ENCODE measurements around the gene WDR64.

Gene WDR64

GRCh38 chr1:241837901-241838300, 185.8 kb downstream of the WDR64 start:
- Histone ChIP-seq H3K36me3 (ENCODE audit: insufficient read depth, low read length) (no peaks in the 10 kb centered on the region), H2AFZ (ENCODE audit: low read depth, low read length) (no peak overlapping the region), H3K4me3 (ENCODE audit: low read length) (no peak overlapping the region), H3K27me3 (ENCODE audit: insufficient read depth, low read length) (peaks cover 4% of the 10 kb centered on the region), H3K4me1 (ENCODE audit: insufficient read depth, low read length) (peaks cover 7% of the 10 kb centered on the region), H3K9me3 (ENCODE audit: low read length) (no peaks in the 10 kb centered on the region)

- Histone ChIP-seq H3K27me3 (ENCODE audit: insufficient read depth, low read length) (peaks cover 4% of the 10 kb centered on the region), H3K4me1 (ENCODE audit: insufficient read depth, low read length) (peaks cover 7% of the 10 kb centered on the region), H3K36me3 (ENCODE audit: insufficient read depth, low read length) (no peaks in the 10 kb centered on the region), H3K9me3 (ENCODE audit: low read length) (no peaks in the 10 kb centered on the region), H2AFZ (ENCODE audit: low read depth, low read length) (no peak overlapping the region), H3K4me3 (ENCODE audit: low read length) (no peak overlapping the region)
Measured at GRCh38 chr1:241838897-241839296, 186.8 kb downstream of the WDR64 start.

- Histone ChIP-seq H3K36me3 (ENCODE audit: insufficient read depth, low read length) (no peaks in the 10 kb centered on the region), H2AFZ (ENCODE audit: low read depth, low read length) (no peak overlapping the region), H3K4me3 (ENCODE audit: low read length) (no peak overlapping the region), H3K4me1 (ENCODE audit: insufficient read depth, low read length) (peaks cover 7% of the 10 kb centered on the region), H3K9me3 (ENCODE audit: low read length) (no peaks in the 10 kb centered on the region), H3K27me3 (ENCODE audit: insufficient read depth, low read length) (peaks cover 4% of the 10 kb centered on the region)
Measured at GRCh38 chr1:241839369-241839979, 187.4 kb downstream of the WDR64 start.

- Histone ChIP-seq H3K4me3 (ENCODE audit: low read length) (no peak overlapping the region), H3K27me3 (ENCODE audit: insufficient read depth, low read length) (peaks cover 4% of the 10 kb centered on the region), H3K36me3 (ENCODE audit: insufficient read depth, low read length) (no peaks in the 10 kb centered on the region), H2AFZ (ENCODE audit: low read depth, low read length) (no peak overlapping the region), H3K9me3 (ENCODE audit: low read length) (no peaks in the 10 kb centered on the region), H3K4me1 (ENCODE audit: insufficient read depth, low read length) (peaks cover 7% of the 10 kb centered on the region)
Measured at GRCh38 chr1:241840164-241840563, 188.1 kb downstream of the WDR64 start.

GRCh38 chr1:241841691-241842090, 189.6 kb downstream of the WDR64 start:
- H3K27me3 ChIP-seq (ENCODE audit: insufficient read depth, low read length): peaks cover 4% of the 10 kb centered on the region
- no peak overlapping the region for H2AFZ ChIP-seq (ENCODE audit: low read depth, low read length)
- H3K36me3 ChIP-seq (ENCODE audit: insufficient read depth, low read length): no peaks in the 10 kb centered on the region
- no peaks in the 10 kb centered on the region for H3K9me3 ChIP-seq (ENCODE audit: low read length)
- no peak overlapping the region for H3K4me3 ChIP-seq (ENCODE audit: low read length)
- H3K4me1 ChIP-seq (ENCODE audit: insufficient read depth, low read length): peaks cover 7% of the 10 kb centered on the region

GRCh38 chr1:241842565-241842964, 190.5 kb downstream of the WDR64 start:
- H2AFZ ChIP-seq (ENCODE audit: low read depth, low read length): no peak overlapping the region
- H3K36me3 ChIP-seq (ENCODE audit: insufficient read depth, low read length): no peaks in the 10 kb centered on the region
- no peaks in the 10 kb centered on the region for H3K9me3 ChIP-seq (ENCODE audit: low read length)
- no peak overlapping the region for H3K4me3 ChIP-seq (ENCODE audit: low read length)
- H3K27me3 ChIP-seq (ENCODE audit: insufficient read depth, low read length): peaks cover 4% of the 10 kb centered on the region
- H3K4me1 ChIP-seq (ENCODE audit: insufficient read depth, low read length): peaks cover 7% of the 10 kb centered on the region

GRCh38 chr1:241844593-241844992, 192.5 kb downstream of the WDR64 start:
- no peak overlapping the region for H2AFZ ChIP-seq (ENCODE audit: low read depth, low read length)
- no peaks in the 10 kb centered on the region for H3K27me3 ChIP-seq (ENCODE audit: insufficient read depth, low read length)
- H3K36me3 ChIP-seq (ENCODE audit: insufficient read depth, low read length): peaks cover under 1% of the 10 kb centered on the region
- peaks cover 16% of the 10 kb centered on the region for H3K4me1 ChIP-seq (ENCODE audit: insufficient read depth, low read length)
- H3K9me3 ChIP-seq (ENCODE audit: low read length): no peaks in the 10 kb centered on the region
- H3K4me3 ChIP-seq (ENCODE audit: low read length): no peak overlapping the region

GRCh38 chr1:241846375-241846774, 194.3 kb downstream of the WDR64 start:
- Histone ChIP-seq H3K27me3 (ENCODE audit: insufficient read depth, low read length) (no peaks in the 10 kb centered on the region), H3K4me1 (ENCODE audit: insufficient read depth, low read length) (peaks cover 21% of the 10 kb centered on the region), H3K36me3 (ENCODE audit: insufficient read depth, low read length) (peaks cover 14% of the 10 kb centered on the region), H2AFZ (ENCODE audit: low read depth, low read length) (no peak overlapping the region), H3K4me3 (ENCODE audit: low read length) (no peak overlapping the region), H3K9me3 (ENCODE audit: low read length) (no peaks in the 10 kb centered on the region)

GRCh38 chr1:241846862-241847539, 194.9 kb downstream of the WDR64 start:
- Histone ChIP-seq H3K27me3 (ENCODE audit: insufficient read depth, low read length) (no peaks in the 10 kb centered on the region), H3K9me3 (ENCODE audit: low read length) (no peaks in the 10 kb centered on the region), H3K4me1 (ENCODE audit: insufficient read depth, low read length) (peaks cover 21% of the 10 kb centered on the region), H3K36me3 (ENCODE audit: insufficient read depth, low read length) (peaks cover 19% of the 10 kb centered on the region), H2AFZ (ENCODE audit: low read depth, low read length) (peak overlapping the region; percentile 74), H3K4me3 (ENCODE audit: low read length) (peak overlapping the region; percentile 83)

- Histone ChIP-seq H3K36me3 (ENCODE audit: insufficient read depth, low read length) (peaks cover 24% of the 10 kb centered on the region), H3K4me3 (ENCODE audit: low read length) (peak overlapping the region; percentile 83), H3K9me3 (ENCODE audit: low read length) (no peaks in the 10 kb centered on the region), H3K4me1 (ENCODE audit: insufficient read depth, low read length) (peaks cover 18% of the 10 kb centered on the region), H2AFZ (ENCODE audit: low read depth, low read length) (peak overlapping the region; percentile 74), H3K27me3 (ENCODE audit: insufficient read depth, low read length) (no peaks in the 10 kb centered on the region)
Measured at GRCh38 chr1:241847540-241847795, 195.4 kb downstream of the WDR64 start.

- H3K36me3 ChIP-seq (ENCODE audit: insufficient read depth, low read length): peaks cover 27% of the 10 kb centered on the region
- H3K4me3 ChIP-seq (ENCODE audit: low read length): peak within 1 kb of the TSS; percentile 83
- no peaks in the 10 kb centered on the region for H3K9me3 ChIP-seq (ENCODE audit: low read length)
- peaks cover 14% of the 10 kb centered on the region for H3K4me1 ChIP-seq (ENCODE audit: insufficient read depth, low read length)
- peak within 1 kb of the TSS; percentile 74 for H2AFZ ChIP-seq (ENCODE audit: low read depth, low read length)
- no peaks in the 10 kb centered on the region for H3K27me3 ChIP-seq (ENCODE audit: insufficient read depth, low read length)
Measured at GRCh38 chr1:241847796-241848685, 196.0 kb downstream of the WDR64 start, which contains the start of gene EXO1. Gene EXO1 (plus strand): TSS chr1:241848204. CDS start chr1:241850426, 2,222 bp downstream.

GRCh38 chr1:241848686-241849344, 196.7 kb downstream of the WDR64 start:
- Histone ChIP-seq H3K36me3 (ENCODE audit: insufficient read depth, low read length) (peaks cover 34% of the 10 kb centered on the region), H3K4me3 (ENCODE audit: low read length) (peak overlapping the region; percentile 83), H2AFZ (ENCODE audit: low read depth, low read length) (peak overlapping the region; percentile 74), H3K4me1 (ENCODE audit: insufficient read depth, low read length) (peaks cover 14% of the 10 kb centered on the region), H3K27me3 (ENCODE audit: insufficient read depth, low read length) (no peaks in the 10 kb centered on the region), H3K9me3 (ENCODE audit: low read length) (no peaks in the 10 kb centered on the region)

GRCh38 chr1:241849345-241849695, 197.2 kb downstream of the WDR64 start:
- H3K36me3 ChIP-seq (ENCODE audit: insufficient read depth, low read length): peaks cover 38% of the 10 kb centered on the region
- H3K27me3 ChIP-seq (ENCODE audit: insufficient read depth, low read length): no peaks in the 10 kb centered on the region
- H3K9me3 ChIP-seq (ENCODE audit: low read length): no peaks in the 10 kb centered on the region
- H2AFZ ChIP-seq (ENCODE audit: low read depth, low read length): no peak overlapping the region
- H3K4me1 ChIP-seq (ENCODE audit: insufficient read depth, low read length): peaks cover 14% of the 10 kb centered on the region
- H3K4me3 ChIP-seq (ENCODE audit: low read length): peak overlapping the region; percentile 83
